Right ventricle myocardium inferior (tissue), 1 donor: ENCODE results near the gene HMX3. TPM values are rescaled to one million over a fixed set of nuclear protein-coding genes. Genes with fewer than 3 reads are reported as not detected.

Experiments
- ATAC-seq: fragments of 200-7000 bp; cut with Tn5 transposase; one replicate; pipeline ENCODE4 v1.9.1; 2020; ENCODE audit warnings: mild to moderate bottlenecking, moderate library complexity
- DNase-seq: peaks from one replicate; pipeline ENCODE4 v3.0.0; 2021; ENCODE audit errors: missing footprints
- intact Hi-C: fragments of 100-400 bp; cut with DNase I; formaldehyde crosslinking; loops from one replicate; pipeline ENCODE4 v1.11.0; 2022
- total RNA-seq: library from RNA; stranded (reverse); fragmentation: NEBNext Ultra II Directional; extraction: Animal tissue kit (Norgen Biotek cat#: 25700); gene quantifications from one replicate; pipeline ENCODE4 v1.2.1, GENCODE V29; 2021
- donor health status: DM: no; HTN: yes; CAD: no; lungs with severe emphysema.

Gene HMX3
- total RNA-seq, 1 donor from 2014 or later: not detected

GRCh38 chr10:123146013-123146893, 10.5 kb downstream of the HMX3 start:
- ATAC-seq (no peak), DNase-seq (no peak)
- intact Hi-C loops: no loop called here

- intact Hi-C loops: no loop called here
- no peak for DNase-seq
- no peak for ATAC-seq
Measured at GRCh38 chr10:123146894-123147634, 11.3 kb downstream of the HMX3 start.

GRCh38 chr10:123147635-123148413, 12.1 kb downstream of the HMX3 start, which contains the start of gene HMX2:
Gene HMX2 (plus strand): TSS chr10:123148136. CDS start chr10:123148379, 243 bp downstream.
- no peak for DNase-seq
- intact Hi-C loops: no loop called here
- ATAC-seq: no peak

- no peak for DNase-seq
- no peak for ATAC-seq
- intact Hi-C loops: no loop called here
Measured at GRCh38 chr10:123148414-123149161, 12.8 kb downstream of the HMX3 start.

GRCh38 chr10:123149162-123149567, 13.4 kb downstream of the HMX3 start:
- intact Hi-C loops: no loop called here
- no peak for ATAC-seq

GRCh38 chr10:123149568-123150270, 13.9 kb downstream of the HMX3 start:
- DNase-seq (no peak), ATAC-seq (no peak)
- intact Hi-C loops: no loop called here

More at GRCh38 chr10:123149162-123149567, 13.4 kb downstream of the HMX3 start:
- no peak for DNase-seq

GRCh38 chr10:123150271-123150985, 14.7 kb downstream of the HMX3 start:
- ATAC-seq: no peak
- no peak for DNase-seq
- intact Hi-C loops: no loop called here

- DNase-seq (peak; percentile 68), ATAC-seq (no peak)
- intact Hi-C loops: no loop called here
Measured at GRCh38 chr10:123150986-123151736, 15.4 kb downstream of the HMX3 start.

- DNase-seq (no peak), ATAC-seq (no peak)
- intact Hi-C loops: no loop called here
Measured at GRCh38 chr10:123151737-123152135, 16.0 kb downstream of the HMX3 start.

- ATAC-seq (no peak), DNase-seq (peak; percentile 40)
- intact Hi-C loops: no loop called here
Measured at GRCh38 chr10:123153486-123154091, 17.8 kb downstream of the HMX3 start.

GRCh38 chr10:123154092-123154710, 18.4 kb downstream of the HMX3 start, which contains the start of gene BUB3:
Gene BUB3 (plus strand): TSS chr10:123154402. CDS start chr10:123154918, 516 bp downstream.
- intact Hi-C loops: no loop called here
- ATAC-seq (peak; percentile 99), DNase-seq (peak; percentile 99)

- peak; percentile 74 for DNase-seq
- intact Hi-C loops: no loop called here
- peak; percentile 58 for ATAC-seq
Measured at GRCh38 chr10:123154711-123155505, 19.1 kb downstream of the HMX3 start.

- DNase-seq (no peak), ATAC-seq (no peak)
- intact Hi-C loops: no loop called here
Measured at GRCh38 chr10:123156078-123156477, 20.3 kb downstream of the HMX3 start.

- DNase-seq (no peak), ATAC-seq (no peak)
- intact Hi-C loops: no loop called here
Measured at GRCh38 chr10:123157210-123157609, 21.4 kb downstream of the HMX3 start.

GRCh38 chr10:123158682-123159081, 22.9 kb downstream of the HMX3 start:
- DNase-seq (no peak), ATAC-seq (no peak)
- intact Hi-C loops: no loop called here
